GM12878 (cell line): ENCODE measurements around the gene PPP1R2B. TPM values are rescaled to one million over a fixed set of nuclear protein-coding genes. Genes with fewer than 3 reads are reported as not detected.

ENCODE experiments used
- ATAC-seq: fragments of 200-7000 bp; cut with Tn5 transposase; 3 replicates; pipeline ENCODE4 v1.9.1; 2020; ENCODE audit warnings: mild to moderate bottlenecking, moderate library complexity
- BruUV-seq: library from RNA; stranded (reverse); fragments of 400-500 nt; replicated peaks from 2 replicates; lab custom pipeline; 2021; lab: Mats Ljungman, UMichigan
- CTCF ChIA-PET: fragments of 300-600 bp; sonication (Branson Sonifier 250); formaldehyde crosslinking; extraction: SDS; loops from one replicate; lab custom pipeline; 2021; ENCODE audit warnings: inconsistent platforms; lab: Yijun Ruan, JAX
- POLR2A ChIA-PET: fragments of 350-600 bp; formaldehyde crosslinking; extraction: SDS; loops from one replicate; lab custom pipeline; 2021; ENCODE audit warnings: inconsistent platforms; lab: Charles Lee
- RAD21 ChIA-PET: fragments of 300-600 bp; sonication (Branson Sonifier 250); formaldehyde crosslinking; loops from one replicate; lab custom pipeline; 2023; ENCODE audit warnings: antibody characterized with exemption; ENCODE audit not compliant: unreplicated experiment; lab: Charles Lee
- SMC1A ChIA-PET: fragments of 300-600 bp; sonication (Branson Sonifier 250); formaldehyde crosslinking; loops from one replicate; lab custom pipeline; 2023; ENCODE audit not compliant: unreplicated experiment, uncharacterized antibody; lab: Charles Lee
- DNase-seq: peaks from one replicate; pipeline ENCODE4 v3.0.0-alpha.2; 2011; ENCODE audit warnings: low read depth, low spot score
- FAIRE-seq: peaks from 3 replicates; lab custom pipeline; 2011; peaks lifted over from hg19 to GRCh38; lab: Jason Lieb, UNC
- H2AFZ ChIP-seq: 2 replicates; pipeline ENCODE4 v1.6.0; 2011; ENCODE audit warnings: low read depth, low read length, control low read depth; ENCODE audit not compliant: control insufficient read depth
- H3K27ac ChIP-seq: 2 replicates; pipeline ENCODE4 v1.5.1; 2011; ENCODE audit warnings: control low read depth; ENCODE audit not compliant: control insufficient read depth, insufficient read depth
- H3K27me3 ChIP-seq, 2 experiments: replicated peaks in 1 of 2; 2 replicates each; pipeline versions ENCODE4 v1.6.0 to v1.6.1; 2011; ENCODE audit warnings: low read length in 1 of 2; ENCODE audit not compliant: control insufficient read depth in 2 of 2, insufficient read depth in 2 of 2
- H3K36me3 ChIP-seq, 2 experiments: 2 replicates each; pipeline ENCODE4 v1.5.1; 2011; ENCODE audit warnings: low read length in 1 of 2; ENCODE audit not compliant: control insufficient read depth in 2 of 2, insufficient read depth in 2 of 2
- H3K4me1 ChIP-seq: 2 replicates; pipeline ENCODE4 v1.6.1; 2011; ENCODE audit warnings: mild to moderate bottlenecking, low read length, moderate library complexity, mixed read lengths; ENCODE audit not compliant: control insufficient read depth, insufficient read depth
- H3K4me2 ChIP-seq: 2 replicates; pipeline ENCODE4 v1.6.0; 2011; ENCODE audit warnings: control low read depth; ENCODE audit not compliant: control insufficient read depth, insufficient read depth
- H3K4me3 ChIP-seq: fragments of 200-600 bp; sonication (generic); 2 replicates; pipeline ENCODE4 v1.5.1; 2016
- H3K79me2 ChIP-seq: 2 replicates; pipeline ENCODE4 v1.6.0; 2011; ENCODE audit warnings: low read length; ENCODE audit not compliant: control insufficient read depth, insufficient read depth
- H3K9ac ChIP-seq: 2 replicates; pipeline ENCODE4 v1.8.0; 2011; ENCODE audit warnings: low read length, control low read depth, mixed read lengths; ENCODE audit not compliant: control insufficient read depth, insufficient read depth
- H3K9me3 ChIP-seq: replicated peaks from 3 replicates; pipeline ENCODE4 v1.5.1; 2011; ENCODE audit warnings: mild to moderate bottlenecking, low read length; ENCODE audit not compliant: control insufficient read depth, insufficient read depth
- H4K20me1 ChIP-seq: 2 replicates; pipeline ENCODE4 v1.6.0; 2011; ENCODE audit not compliant: control insufficient read depth, insufficient read depth
- CBX3 ChIP-seq: fragments of 200-600 bp; sonication (generic); IDR thresholded peaks from 2 replicates; pipeline ENCODE4 v1.6.1; 2016; ENCODE audit warnings: low read depth, borderline replicate concordance
- CREM ChIP-seq: IDR thresholded peaks from 2 replicates; pipeline ENCODE4 v1.6.1; 2014; ENCODE audit warnings: antibody characterized with exemption, low read depth
- IRF4 ChIP-seq: IDR thresholded peaks from 2 replicates; pipeline ENCODE4 v1.6.1; 2011; ENCODE audit warnings: low read depth, low read length
- KLF5 ChIP-seq: fragments of 450-650 bp; IDR thresholded peaks from 2 replicates; pipeline ENCODE4 v1.6.1; 2014; ENCODE audit warnings: mild to moderate bottlenecking; ENCODE audit not compliant: partially characterized antibody
- RUNX3 ChIP-seq: IDR thresholded peaks from 2 replicates; pipeline ENCODE4 v1.6.1; 2012; ENCODE audit warnings: low read length, inconsistent platforms
- SIN3A ChIP-seq: IDR thresholded peaks from 2 replicates; pipeline ENCODE4 v1.6.1; 2012; ENCODE audit warnings: low read depth, low read length, improper control_type of control experiment
- SIX5 ChIP-seq: IDR thresholded peaks from 2 replicates; pipeline ENCODE4 v1.6.1; 2011; ENCODE audit warnings: mild to moderate bottlenecking, low read depth, low read length, moderate library complexity; ENCODE audit not compliant: severe bottlenecking
- SRF ChIP-seq, 2 experiments: IDR thresholded peaks; 2 replicates each; pipeline ENCODE4 v1.6.1; 2011; ENCODE audit warnings: low read depth in 2 of 2, low read length in 2 of 2, mild to moderate bottlenecking in 1 of 2, moderate library complexity in 1 of 2
- TCF12 ChIP-seq: IDR thresholded peaks from 2 replicates; pipeline ENCODE4 v1.6.1; 2011; ENCODE audit warnings: low read depth, mild to moderate bottlenecking, low read length
- WGBS: methylation state at CpG from one replicate; pipeline ENCODE4 v1.1.6; 2016; ENCODE audit warnings: low lambda C conversion rate; ENCODE audit not compliant: insufficient replicate concordance, insufficient coverage; ENCODE audit errors: missing lambda C conversion rate; 5-methylcytosine and 5-hydroxymethylcytosine counted together
- in situ Hi-C: fragments of 300-500 bp; cut with MboI; formaldehyde crosslinking; loops from 9 replicates; pipeline ENCODE4 v1.14.3; 2018; ENCODE audit warnings: mixed read lengths
- intact Hi-C: fragments of 100-400 bp; cut with micrococcal nuclease; formaldehyde crosslinking; loops from one replicate; pipeline ENCODE4 v1.14.2; 2022; ENCODE audit not compliant: unreplicated experiment
- polyA plus RNA-seq, 11 experiments: library from polyadenylated mRNA; depleted of rRNA in 4 of 11; unstranded in 6 of 11; stranded (reverse) in 5 of 11; fragments of >200 nt; fragmentation: Nextera tagmentation in 4 of 11; fragmentation: Illumina TruSeq in 1 of 11; extraction: Ambion mirVana in 4 of 11; extraction: Trizol in 1 of 11; gene quantifications; 1 replicate in 1 of 11; 2 replicates in 10 of 11; pipeline versions ENCODE4 v1.2.1 to v1.2.3, GENCODE V29; 2011 to 2016; ENCODE audit warnings: inconsistent platforms in 2 of 11, missing spikeins in 2 of 11, low read depth in 1 of 11
- total RNA-seq, 4 experiments: library from RNA; depleted of rRNA in 3 of 4; stranded (reverse); fragments of >200 nt in 3 of 4; fragmentation: Illumina TruSeq in 1 of 4; extraction: Trizol in 1 of 4; gene quantifications; 2 replicates each; pipeline versions ENCODE4 v1.2.1 to v1.2.3, GENCODE V29; 2013 to 2021
- TF ChIP-seq, protein P1 (sequence below): IDR thresholded peaks from 2 replicates; pipeline ENCODE4 v1.6.1; 2012; ENCODE audit warnings: low read depth, low read length, improper control_type of control experiment

The PPP1R2B gene
- total and polyA plus RNA-seq, 10 of the 15 experiments (the other 5 are each of a cell fraction or from before 2014, with no cell fraction given), result 0.02 to 0.13 (median 0.08) TPM; not detected in 5

DNA sequence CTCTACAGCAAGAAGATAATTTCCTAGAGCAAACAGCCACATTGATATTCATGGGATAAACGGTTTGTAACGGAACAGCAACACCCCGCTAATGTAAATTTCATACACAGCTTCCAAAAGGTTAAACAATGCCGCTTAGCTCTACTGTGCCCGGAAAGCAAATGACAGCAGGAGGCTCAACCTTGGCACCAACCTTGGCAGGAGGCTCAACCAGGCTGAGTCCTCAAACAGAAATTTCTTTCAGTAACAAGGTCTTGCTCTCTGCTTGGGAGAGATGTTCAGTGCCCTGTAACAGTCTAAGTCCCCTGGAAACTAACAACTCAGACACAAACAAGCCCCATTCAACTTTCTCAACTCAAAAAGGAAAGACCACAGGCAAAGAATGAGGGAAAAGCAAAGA, 11.1 kb upstream of the PPP1R2B start:
- H3K9ac ChIP-seq, result no peak overlapping the region
- H4K20me1 ChIP-seq, result no peaks in the 10 kb centered on the region
- no TSS peak for BruUV-seq
- ChIA-PET CTCF (interaction anchor here (0.6 to 1.6 kb wide), 4 partner anchors 80 to 107 kb away, joined by 4 to 6 read pairs (median 5); no protein-coding TSS in a partner anchor), RAD21 (interaction anchor here (1.1 kb wide), 1 partner anchor 41 kb away, joined by 3 read pairs; no protein-coding TSS in a partner anchor), POLR2A (no interaction called here), SMC1A (interaction anchor here (0.7 to 2.2 kb wide), 2 partner anchors 12 to 65 kb away, joined by 3 to 5 read pairs; no protein-coding TSS in a partner anchor)
- in situ Hi-C loops (loop anchor here (5.0 kb wide), 1 partner anchor 93 kb away; no protein-coding TSS in a partner anchor), intact Hi-C loops (loop anchor here (5.0 kb wide), 2 partner anchors 38 to 188 kb away; no protein-coding TSS in a partner anchor)
- TF ChIP-seq, protein P1, sequence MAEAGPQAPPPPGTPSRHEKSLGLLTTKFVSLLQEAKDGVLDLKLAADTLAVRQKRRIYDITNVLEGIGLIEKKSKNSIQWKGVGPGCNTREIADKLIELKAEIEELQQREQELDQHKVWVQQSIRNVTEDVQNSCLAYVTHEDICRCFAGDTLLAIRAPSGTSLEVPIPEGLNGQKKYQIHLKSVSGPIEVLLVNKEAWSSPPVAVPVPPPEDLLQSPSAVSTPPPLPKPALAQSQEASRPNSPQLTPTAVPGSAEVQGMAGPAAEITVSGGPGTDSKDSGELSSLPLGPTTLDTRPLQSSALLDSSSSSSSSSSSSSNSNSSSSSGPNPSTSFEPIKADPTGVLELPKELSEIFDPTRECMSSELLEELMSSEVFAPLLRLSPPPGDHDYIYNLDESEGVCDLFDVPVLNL, result no peak
- H3K9me3 ChIP-seq, result no peaks in the 10 kb centered on the region
- H2AFZ ChIP-seq, result no peak overlapping the region
- 76% methylated on average over 5 of the region's 5 CpGs for WGBS
- no peak overlapping the region for H3K27ac ChIP-seq
- ATAC-seq (no peak), DNase-seq (no peak), FAIRE-seq (no peak)
- no peak overlapping the region for H3K4me2 ChIP-seq
- no peak overlapping the region for H3K4me3 ChIP-seq
- H3K27me3 ChIP-seq, result no peaks in the 10 kb centered on the region
- H3K79me2 ChIP-seq, result no peaks in the 10 kb centered on the region
- no peaks in the 10 kb centered on the region; the same call in 1 of the 2 replicates for H3K4me1 ChIP-seq
- no peaks in the 10 kb centered on the region for H3K36me3 ChIP-seq

DNA sequence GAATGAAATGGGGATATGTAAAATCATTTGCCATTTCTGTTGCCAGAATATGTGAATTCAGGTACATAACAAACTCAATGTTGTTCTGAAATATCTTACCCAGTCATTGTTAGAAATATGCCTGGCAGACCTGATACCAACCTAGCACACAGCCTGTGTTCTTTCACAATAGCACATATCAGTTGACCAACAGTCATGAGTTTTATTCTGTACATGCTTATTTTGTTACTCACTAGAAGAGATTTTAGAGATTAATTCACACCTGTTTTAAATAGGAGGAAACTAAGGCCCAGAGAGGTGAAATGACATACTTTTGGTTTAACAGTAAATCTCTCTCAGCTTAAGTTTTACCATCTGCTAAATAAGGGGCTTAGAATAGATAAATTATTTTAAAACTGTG, 8.4 kb upstream of the PPP1R2B start:
- in situ Hi-C loops, result no loop called here
- ChIA-PET CTCF (interaction anchor here (1.4 kb wide), 1 partner anchor 46 kb away, joined by 4 read pairs; no protein-coding TSS in a partner anchor), SMC1A (interaction anchor here (1.0 kb wide), 2 partner anchors 22 to 24 kb away, joined by 3 read pairs; no protein-coding TSS in a partner anchor), POLR2A (no interaction called here), RAD21 (no interaction called here)
- H3K79me2 ChIP-seq, result no peaks in the 10 kb centered on the region
- TF ChIP-seq SIN3A (no peak), CBX3 (no peak), SIX5 (no peak), SRF (IDR thresholded peaks at IDR 0.05; ENCODE audit: low read depth in 2 of 2, low read length in 2 of 2) (no peak), IRF4 (no peak), RUNX3 (no peak), CREM (no peak), KLF5 (no peak), TCF12 (no peak)
- ATAC-seq (no peak), FAIRE-seq (no peak), DNase-seq (no peak)
- H4K20me1 ChIP-seq, result no peaks in the 10 kb centered on the region
- H3K36me3 ChIP-seq, result no peaks in the 10 kb centered on the region
- H3K4me2 ChIP-seq, result no peak overlapping the region
- intact Hi-C loops, result no loop called here
- no peaks in the 10 kb centered on the region for H3K27me3 ChIP-seq
- no peak overlapping the region for H3K27ac ChIP-seq
- no peak overlapping the region for H3K4me3 ChIP-seq
- H2AFZ ChIP-seq, result no peak overlapping the region
- H3K4me1 ChIP-seq, result no peaks in the 10 kb centered on the region
- H3K9me3 ChIP-seq, result no peaks in the 10 kb centered on the region
- H3K9ac ChIP-seq, result no peak overlapping the region
- BruUV-seq, result no TSS peak
